Cerebellar cortex (tissue), 1 donor: ENCODE results near the gene GAS1.
A peak's percentile ranks its signal among the peaks of the same experiment; 100 is the strongest.

Experiments
- DNase-seq: peaks from one replicate; pipeline ENCODE4 v3.0.0-alpha.2; 2015; ENCODE audit warnings: low spot score

The GAS1 gene, protein sequence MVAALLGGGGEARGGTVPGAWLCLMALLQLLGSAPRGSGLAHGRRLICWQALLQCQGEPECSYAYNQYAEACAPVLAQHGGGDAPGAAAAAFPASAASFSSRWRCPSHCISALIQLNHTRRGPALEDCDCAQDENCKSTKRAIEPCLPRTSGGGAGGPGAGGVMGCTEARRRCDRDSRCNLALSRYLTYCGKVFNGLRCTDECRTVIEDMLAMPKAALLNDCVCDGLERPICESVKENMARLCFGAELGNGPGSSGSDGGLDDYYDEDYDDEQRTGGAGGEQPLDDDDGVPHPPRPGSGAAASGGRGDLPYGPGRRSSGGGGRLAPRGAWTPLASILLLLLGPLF

DNA sequence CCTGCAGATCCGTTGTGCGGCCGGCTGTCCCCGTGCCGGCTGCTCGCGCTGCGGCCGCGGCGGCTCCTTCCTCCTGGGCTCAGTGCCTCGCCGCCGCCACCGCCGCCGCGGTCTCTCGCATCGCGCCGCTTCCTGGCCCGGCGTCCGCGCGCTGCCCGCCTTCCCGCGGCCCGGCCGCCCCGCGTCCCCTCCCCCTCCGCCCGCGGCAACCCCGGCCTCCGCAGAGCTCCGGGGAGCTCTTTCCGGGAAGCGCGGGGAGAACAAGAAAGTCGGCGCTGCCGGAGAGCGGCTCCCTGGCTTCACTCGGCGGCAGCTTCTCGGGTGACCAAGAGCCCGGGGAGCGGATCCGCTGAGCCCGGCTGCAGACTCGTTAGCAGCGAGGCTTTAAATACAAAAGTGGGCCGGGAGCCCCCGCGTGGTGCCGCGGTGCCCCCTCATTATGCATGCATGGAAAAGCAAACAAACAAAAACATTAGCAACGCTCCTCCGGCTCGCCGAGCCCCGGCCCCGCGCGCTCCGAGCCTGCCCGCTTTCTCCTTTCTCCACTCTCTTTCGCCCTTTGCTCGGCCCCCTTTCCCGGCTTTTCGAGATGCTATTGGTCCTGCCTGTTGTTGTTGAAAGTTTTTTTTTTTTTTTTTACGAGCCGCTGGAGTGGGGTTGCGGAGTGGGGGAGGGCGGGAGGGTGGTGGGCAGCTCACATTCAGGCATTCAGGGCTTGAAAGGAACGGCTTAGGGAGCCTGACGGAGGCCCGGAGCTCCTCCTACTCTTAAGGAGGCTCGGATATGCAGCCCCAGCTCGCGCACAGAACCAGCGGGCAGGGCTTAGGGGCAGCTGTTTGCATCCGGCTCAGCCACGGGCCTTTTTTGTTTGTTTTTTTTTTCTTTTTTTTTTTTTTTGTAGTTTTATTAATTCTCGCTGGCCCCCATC is at the start of gene GAS1:
Gene GAS1, minus strand, starts transcription at position 361 of the 928 bp plus-strand sequence. CDS start 727 bp downstream, outside the sequence.
- peak; percentile 89 for DNase-seq

DNA sequence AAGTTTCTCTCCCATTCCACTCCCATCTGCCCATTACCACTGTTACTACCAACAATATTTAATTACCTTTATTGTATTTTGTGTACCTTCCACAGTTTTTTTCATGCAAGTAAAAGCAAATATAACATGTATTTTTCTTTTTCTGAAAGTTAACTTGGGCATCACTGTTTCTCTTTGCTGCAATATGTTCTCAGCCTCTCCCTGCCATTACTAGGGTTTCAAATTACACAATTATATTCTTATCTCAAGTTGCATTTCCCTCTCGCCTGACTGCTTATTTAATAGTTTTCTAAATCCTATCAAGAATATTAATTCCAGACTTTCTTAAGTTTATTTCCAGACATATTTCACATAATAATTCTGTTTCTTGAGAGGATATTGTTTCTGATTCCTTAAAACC is 46.9 kb upstream of the GAS1 start:
- DNase-seq = no peak

DNA sequence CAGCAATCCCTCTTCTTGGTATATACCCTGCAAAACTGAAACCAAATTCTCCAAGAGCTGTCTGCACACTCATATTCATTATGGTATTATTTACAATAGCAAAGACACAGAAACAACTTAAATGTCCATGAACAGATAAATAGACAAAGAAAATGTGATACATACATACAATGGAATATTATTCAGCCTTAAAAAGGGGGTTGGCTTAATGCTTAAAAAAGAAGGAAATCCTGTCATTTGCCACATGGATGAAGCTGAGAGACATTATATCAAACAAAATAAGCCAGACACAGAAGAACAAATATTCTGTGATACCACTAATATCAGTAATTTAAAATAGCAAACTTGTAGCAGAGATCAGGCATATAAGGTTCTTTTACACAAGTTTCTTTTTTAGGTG is 46.5 kb upstream of the GAS1 start:
- no peak for DNase-seq

DNA sequence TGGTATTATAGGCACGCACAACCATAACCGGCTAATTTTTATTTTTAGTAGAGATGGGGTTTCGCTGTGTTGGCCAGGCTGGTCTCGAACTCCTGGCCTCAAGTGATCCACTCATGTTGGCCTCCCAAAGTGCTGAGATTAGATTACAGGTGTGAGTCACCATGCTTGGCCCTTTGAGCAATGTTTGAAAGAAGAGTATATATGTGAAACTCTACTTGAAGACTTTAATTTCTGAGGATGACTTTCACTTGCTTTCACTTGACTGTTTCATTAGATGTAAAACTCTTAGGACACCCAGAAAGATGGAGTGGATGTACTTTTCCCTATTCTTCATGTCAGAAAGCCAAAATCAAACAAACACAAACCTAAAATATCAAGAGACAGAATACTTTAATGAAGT is 43.8 kb upstream of the GAS1 start:
- no peak for DNase-seq

DNA sequence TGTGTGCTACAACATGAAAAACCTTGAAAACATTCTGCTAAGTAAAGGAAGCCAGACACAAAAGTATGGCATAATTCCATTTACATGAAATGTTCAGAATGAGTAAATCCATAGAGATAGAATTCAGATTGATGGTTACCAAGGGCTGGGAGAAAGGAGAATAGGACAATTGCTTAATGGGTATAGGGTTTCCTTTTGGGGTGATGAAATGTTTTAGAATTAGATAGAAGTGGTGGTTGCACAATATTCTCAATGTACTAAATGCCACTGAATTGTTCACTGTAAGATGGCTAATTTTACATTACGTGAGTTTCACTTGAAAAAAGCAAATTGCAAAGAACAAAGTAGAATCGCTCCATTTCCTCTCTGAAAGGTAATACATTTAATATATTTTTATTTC is 43.0 kb upstream of the GAS1 start:
- DNase-seq = no peak

DNA sequence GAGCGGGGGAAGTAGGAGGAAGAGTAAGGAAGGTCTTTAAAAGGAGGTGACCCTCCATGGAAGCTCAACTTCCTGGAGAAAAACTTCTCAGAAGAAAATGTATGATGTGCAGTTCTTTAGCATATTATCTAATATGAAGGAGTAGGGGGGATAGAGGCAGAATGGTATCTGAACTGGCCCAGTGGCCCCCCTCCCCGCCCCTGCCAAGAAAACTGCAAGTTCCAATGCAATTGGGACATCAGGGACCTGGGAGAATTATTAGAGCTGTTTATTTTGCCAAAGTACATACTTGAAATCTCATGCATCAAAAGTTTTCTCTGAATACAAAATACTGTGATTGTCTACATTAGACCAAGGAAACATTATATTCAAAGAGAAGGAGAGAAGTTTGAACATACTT is 40.6 kb upstream of the GAS1 start:
- DNase-seq = no peak

DNA sequence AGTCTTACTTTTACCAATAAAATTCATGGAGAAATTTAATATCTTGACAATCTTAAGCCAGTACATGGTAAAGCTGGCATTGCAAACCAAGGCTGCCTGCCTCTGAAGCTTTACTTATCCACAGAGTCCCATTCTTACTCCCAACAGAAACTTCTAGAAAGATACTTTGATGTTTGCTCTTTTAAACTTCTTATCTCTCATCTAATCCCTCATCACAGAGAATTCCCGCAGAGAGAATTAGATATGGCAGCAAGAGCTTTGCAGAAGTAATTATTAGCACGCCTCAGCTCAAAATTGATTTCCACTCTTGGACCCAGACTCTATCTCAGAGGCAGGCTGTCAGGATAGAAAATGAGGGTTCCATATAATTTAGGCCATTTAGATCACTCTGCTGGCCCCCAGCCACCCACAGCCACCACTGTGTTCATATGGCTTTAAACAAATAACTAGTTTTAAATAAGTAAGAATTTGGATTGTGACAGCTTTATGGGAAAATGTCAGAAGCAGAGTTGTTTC is 37.9 kb upstream of the GAS1 start:
- DNase-seq = no peak

DNA sequence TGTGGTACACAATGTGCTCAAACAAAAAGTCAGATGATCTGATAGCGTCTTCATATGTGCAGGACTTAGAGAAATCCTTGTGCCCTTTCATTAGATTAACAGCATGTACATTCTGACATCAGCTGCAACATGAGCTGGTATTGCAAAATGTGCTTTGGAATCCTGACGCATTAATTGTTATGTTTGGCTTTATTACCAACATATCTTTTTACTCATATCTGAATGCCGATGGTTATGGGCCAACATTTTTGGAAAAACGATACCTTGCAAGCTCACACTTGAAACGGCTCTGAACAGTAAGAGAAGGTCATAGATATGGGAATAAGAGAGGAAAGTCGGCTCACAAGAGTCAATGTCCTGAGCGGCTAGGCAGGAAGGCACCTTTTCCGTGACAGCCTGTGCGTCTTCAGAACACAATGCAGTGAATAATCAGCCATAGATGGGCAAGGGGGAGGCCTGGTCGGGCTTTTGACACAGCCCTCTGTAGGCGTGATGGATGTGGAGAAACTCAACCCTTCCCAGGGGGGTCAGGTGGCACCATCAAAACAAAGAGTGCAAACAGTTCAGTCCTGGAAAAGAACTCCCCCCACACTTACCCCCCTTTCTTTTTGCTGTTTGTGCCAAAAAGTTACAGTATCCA is 36.4 kb upstream of the GAS1 start:
- DNase-seq = no peak

DNA sequence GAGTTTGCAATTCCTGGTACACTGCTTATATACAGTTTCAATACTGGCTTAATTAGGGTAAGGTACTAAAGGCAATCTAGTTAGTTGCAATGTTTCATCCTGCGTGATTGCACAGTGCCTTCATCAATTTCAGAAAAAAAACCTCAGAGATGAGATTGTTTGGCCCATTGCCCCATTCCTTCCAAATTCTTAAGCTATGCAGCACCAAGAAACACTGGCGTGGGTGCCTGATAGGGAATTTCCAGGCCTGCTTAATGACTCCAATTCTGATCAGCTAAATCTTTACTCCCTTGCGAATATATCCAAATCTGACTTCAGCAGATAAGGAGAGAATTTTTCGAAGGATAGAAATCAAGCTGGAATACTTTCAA is 35.9 kb upstream of the GAS1 start:
- DNase-seq = no peak

DNA sequence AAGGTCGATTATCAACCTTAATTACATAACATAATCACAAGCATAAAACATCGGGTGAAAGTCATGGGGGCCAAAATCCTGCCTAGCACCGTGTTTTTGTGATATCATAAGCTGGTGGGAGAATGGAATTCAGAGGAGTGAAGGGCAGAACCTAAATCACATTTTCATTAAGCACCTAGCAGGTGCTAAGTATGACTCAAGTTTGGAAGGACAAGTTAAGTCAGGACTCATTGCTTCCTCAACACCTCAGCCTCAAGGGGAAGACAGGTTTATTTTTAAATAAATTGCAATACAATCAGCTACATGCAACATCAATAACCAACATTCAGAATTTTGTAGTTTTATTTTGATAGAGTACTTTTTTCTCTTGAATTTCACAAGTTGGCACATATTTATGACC is 33.5 kb upstream of the GAS1 start:
- DNase-seq = no peak

DNA sequence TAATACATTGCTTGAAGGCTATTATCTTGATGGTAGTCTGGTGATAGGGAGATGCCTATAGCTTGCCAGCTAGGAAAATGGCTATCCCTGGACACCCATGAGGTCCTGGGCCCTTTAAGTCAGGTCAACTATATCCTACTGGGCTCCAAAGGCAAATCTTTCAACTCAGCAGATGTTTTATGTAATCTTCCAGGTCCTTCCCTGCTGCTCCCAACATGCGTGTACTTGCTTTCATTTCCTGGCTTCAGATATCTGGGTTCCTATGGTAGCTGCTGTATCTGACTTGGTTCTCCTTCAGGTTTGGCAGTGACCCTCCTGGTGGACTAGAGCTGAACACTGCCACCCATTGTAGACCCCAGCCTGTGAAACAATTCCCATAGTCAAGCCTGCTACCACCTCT is 32.4 kb upstream of the GAS1 start:
- DNase-seq = no peak

DNA sequence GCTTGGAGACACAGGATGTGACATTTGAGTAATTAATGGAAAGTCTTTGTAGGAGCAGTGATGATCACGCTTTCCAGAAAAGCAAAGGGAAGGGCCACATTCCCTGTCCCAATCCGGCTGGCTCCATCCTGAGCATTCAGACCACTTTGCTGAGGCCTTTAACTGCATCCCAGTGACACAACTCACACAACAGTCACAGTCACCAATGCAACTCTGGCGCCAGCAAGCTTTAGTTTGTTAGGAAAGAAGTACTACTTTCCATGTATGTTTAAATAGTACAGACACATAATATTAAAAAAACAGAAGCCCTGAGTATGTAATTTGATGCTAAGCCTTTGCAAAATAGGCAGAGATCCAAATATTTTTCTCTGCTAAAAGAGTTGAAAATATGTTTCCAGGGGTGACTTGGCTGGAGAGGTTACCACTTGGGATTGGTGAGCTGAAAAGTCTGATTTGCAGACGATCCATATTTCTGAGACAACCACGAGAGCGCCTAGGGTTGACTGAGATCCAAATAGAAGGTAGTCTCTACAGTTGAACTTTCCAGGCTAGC is 31.7 kb upstream of the GAS1 start:
- DNase-seq = no peak

DNA sequence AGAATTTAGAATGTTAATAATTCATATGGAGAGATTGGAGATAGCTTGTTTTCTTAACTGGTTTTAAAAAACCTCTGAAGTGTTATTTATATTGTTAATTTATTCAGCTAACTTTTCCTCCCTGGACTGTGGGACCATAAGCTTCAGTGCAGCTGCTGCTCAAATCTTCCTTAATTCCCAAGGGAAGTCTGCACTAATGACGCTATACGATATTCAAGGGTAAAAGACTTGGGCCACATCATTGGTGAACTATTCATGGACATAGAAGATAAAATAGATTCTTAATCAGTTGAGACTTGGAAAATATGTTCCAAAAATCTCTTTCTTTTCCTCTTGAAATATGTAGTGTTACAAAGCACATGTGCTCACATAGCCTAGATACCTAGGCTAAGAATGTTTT is 31.1 kb upstream of the GAS1 start:
- no peak for DNase-seq

DNA sequence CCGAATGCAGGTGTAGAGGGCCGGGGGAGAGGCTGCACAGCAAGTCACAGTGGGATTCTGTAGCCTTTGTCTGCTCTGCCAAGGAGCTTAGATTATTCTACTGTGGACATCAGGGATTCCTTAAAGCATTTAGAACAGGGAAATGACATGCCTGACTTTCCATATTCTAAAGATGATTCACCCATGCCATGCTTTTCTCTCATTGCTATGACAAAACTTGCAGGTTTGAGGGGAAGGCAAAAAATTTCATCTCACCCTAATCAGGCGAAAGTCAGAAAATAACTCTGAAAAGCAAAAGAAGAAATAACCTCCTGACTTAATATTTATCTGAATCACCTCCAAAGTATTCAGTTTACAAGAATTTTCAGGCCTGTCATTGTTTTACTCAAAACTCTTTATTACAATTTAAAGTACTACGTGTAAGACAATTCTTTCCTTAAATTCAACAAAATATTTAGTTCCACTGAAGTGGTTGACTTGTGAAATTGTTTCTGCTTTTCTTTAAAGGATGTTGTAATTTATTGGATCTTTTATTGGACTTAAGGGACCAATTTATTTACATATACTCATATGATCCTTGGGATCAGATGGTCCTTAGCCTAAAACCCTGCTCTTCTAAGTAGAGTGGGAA is 30.0 kb upstream of the GAS1 start:
- no peak for DNase-seq

DNA sequence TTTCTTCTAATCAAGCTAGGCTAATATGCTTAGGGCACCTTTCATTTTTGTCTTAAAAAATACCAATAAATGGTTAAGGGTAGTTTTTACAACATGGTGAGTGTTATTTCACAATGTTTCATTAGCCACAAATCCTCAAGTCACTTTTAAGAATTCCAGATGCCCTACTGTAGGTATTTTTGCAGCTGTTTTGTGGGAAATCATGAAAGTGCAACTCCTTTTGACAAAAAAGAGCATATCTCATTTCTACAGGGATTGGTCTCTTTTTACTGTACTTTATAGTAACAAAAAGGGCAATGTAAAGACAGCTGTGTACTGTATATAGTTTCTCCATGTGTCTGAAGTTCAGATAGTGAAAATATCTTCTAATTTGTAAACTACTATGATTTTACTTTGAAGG is 28.3 kb upstream of the GAS1 start:
- DNase-seq = no peak

DNA sequence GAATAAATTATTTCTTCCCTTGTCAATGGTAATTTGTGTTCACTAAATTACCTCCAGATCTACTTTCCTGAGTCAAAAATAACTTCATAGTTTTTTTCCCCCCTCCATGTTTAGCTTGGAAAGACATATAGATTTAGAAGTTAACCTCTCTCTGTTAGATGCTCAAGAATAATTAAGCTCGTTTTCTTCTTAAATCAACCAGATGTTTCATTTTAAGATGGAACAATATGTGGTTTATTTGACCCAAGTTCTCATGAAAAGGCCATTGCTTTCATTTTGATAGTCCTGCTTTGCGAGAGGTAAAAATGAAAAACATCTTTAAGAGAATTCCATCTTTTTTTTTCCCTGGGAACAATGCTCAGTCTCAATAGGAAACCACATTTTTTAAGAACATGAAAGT is 27.7 kb upstream of the GAS1 start:
- DNase-seq = no peak

DNA sequence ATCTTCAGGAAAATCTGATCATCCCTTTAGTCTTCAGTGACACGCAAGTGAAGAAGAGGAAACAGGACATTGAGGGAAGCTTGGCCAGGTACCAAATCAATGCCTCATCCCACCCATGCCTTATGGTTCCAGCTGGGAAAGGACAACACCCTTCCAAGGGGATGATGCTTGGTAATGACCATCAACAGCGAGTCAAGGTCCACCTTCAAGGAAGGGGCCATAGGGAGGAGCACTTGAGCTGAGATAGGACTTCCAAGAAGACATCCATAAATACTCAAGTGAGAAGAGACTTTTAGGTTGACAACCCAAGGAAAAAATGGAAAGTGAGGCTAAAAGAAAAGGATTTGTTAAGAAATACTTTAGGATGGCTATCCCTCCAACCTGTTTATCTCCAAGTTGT is 27.1 kb upstream of the GAS1 start:
- DNase-seq = no peak

DNA sequence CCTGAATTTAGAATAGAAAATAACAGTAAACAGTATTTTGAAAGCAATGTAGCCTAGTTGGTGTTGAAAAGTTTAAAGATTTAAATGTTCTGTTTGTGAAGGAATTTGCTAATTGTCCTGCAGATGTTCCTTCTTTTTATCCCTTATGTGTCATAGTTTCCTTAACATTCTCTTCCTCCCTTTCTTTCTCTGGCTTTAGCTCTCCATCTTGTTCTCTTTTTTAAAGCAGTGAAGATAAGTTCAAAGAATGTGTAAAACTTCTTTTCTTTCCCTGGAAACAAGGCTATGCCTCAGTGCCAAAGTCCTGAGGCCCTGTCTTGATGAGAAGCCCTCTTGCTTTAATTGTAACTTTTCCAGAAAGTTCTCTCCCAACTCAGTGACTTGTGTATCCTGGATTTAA is 24.4 kb upstream of the GAS1 start:
- no peak for DNase-seq

DNA sequence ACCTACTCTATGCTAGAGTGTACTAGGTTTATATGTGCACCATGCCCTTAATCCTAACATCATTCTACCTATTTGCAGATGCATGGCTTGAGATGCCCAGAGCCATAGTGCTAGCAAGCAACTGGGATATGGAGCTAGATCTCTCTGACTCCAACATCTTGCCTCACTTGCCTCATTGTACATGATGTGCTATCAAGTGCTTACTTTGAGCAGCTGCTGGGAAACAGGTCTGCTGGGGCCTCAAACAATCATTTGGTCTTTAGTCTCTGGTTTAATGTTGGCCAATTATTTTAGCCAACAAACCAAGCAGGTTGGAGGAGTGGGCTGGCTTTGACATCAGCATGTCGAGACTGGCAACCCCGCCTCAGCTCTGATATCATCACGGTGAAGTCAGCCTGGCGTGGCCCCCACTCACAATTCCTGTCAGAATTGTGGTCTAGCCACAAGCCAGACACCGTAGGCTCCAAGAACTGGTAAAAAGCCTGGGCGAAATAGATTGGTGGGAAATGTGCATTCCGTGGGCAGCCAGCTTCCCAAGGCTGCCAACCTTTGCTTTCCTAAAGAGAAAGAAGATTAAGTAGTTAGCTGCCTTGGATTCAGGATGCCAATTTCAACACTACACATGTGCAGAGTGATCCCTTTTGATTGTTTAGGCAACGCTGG is 21.1 kb upstream of the GAS1 start:
- no peak for DNase-seq

DNA sequence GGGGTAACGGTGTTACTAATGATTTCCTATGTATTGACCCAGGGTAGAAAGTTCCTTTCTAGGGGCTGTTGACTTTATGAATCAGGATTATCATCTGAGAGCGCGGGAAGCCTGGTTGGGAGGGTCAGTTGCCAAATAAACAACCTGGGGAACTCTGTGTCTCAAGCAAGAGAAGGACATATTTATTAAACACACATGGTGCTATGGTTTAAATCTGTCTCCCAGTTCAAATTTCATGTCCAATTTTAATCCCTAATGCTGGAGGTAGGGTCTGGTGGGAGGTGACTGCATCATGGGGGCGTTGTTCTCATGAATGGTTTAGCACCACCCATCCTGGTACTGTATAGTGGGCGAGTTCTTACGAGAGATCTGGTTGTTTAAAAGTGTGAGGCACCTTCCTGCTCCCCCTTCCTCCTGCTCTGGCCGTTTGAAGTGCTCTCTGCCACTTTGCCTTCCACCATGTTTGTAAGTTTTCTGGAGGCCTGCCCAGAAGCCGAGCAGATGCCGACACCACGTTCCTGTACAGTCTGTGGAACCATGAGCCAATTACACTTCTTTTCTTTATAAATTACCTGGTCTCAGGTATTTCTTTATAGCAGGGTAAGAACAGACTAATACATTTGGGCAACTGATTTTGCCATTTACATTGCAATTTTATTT is 19.7 kb upstream of the GAS1 start:
- DNase-seq = no peak
